GM18498 (cell line): ENCODE results near the gene MTARC1.

Source experiments
- ATAC-seq: cut with Tn5 transposase; IDR thresholded peaks from one replicate; pipeline ENCODE4 v1.9.1; 2021; ENCODE audit warnings: mild to moderate bottlenecking, moderate library complexity; ENCODE audit not compliant: unreplicated experiment

Gene MTARC1

DNA sequence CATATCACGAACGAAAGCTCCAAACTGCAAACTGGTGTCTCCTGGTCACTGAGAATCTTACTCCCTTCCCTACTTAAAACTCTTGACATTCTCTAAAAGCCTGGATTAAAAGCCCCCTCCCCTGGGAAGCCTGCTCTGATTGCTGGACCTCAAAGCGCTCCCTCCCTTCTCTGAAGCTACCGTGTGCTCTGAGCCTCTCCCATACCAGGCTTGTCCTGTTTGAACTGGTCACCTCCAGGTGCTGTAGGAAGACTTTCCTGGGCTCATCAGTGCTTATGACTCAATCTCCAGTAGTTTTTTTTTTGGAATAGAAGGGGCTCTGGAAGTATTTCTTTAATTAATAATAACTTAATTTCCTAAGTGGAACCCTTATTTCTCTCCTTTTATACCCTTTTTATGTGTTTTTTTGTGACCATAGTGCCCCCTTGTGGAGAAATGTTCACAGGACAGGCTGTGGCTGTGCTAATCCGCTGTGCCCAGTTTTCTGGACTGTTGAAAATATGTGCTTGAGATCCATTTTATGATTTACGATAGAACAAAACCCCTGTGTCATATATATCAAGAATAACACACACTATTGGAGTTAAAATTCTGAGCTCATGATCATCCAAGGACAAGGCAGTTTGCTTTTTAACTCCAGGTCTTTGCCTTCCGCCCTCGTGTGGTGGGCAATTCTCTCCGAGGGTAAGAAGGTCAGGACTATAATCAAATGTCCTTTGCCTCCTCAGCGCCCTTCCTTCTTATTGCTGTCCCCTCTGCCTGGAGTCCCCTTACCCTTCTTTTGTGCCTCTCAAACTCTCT is 16.9 kb downstream of the MTARC1 start:
- ATAC-seq, result no peak

DNA sequence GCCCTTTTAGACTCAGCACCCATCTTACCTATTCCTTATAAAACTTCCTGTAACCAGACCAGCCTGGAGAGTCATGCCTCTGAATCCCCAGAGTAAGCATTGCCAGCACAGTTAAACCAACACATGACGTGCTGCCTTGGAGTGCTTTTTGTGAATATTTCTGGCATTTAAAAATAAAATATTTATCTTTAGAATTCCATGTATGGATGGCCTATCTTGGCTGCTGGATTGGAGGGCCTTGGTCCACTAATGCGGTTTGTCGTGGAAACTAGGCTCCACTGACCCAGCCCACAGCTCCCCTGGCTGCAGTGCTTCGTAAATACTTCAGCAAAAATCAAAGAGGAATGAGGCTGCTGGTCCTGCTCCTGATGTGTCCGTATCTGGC is 17.5 kb downstream of the MTARC1 start:
- no peak for ATAC-seq

GRCh38 chr1:220806408-220806807 is 19.7 kb downstream of the MTARC1 start:
- ATAC-seq, result no peak

- no peak for ATAC-seq
Observed at GRCh38 chr1:220807726-220808125, 21.0 kb downstream of the MTARC1 start.

DNA sequence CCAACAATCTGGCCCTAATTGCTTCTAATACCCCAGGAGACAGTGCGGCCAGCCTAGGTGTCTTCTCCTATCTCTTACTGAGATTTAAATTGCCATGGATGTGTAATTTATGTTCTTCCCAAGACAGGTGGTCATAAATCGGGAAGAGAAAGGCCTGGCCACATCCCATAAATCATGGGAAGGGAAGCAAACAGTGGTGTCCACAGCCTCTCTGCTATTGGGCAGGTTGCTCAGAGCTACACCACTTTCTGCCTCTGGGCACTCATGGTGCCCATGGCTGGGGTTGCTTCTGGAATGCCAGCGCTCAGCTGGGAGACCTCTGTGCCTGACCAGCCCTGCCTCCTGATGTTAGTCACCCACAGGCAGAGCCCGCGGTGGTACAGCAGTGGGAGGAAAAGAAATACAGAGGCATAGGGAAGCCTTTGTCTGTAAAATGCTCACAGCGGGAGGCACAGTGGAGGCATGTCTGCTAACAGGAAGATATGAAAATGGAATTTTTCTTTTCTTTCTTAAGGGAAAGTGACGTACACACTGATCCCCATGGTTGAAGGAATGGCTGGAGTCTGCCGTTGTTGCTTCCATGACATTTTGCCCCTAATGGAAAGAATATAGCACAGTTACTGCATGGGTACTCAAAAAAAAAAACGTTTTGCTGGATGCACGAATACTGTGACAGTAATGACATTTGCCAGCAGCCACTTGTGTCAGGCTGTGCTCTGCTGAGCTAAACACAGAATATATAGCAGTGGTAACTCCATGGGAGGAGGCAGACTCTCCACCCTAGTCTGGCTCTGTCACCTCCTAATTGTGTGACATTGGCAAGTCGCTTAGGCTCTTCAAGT is 21.9 kb downstream of the MTARC1 start:
- no peak for ATAC-seq

DNA sequence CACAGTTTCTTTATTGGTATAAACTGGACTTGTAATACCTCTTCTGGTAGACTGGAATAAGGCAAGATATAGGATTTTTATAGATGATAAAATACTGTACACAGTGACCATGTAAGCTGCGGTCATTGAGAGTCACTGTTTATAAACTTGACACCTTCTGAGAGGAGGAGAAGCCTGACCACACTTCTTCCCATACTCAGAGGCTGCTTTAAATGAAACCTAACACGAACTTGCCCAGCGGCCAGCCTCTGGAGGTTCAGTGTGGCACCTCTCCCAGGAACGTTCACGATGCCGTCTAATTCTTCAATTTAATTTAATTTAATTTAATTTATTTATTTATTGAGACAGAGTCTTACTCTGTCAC is 22.5 kb downstream of the MTARC1 start:
- ATAC-seq, result no peak

GRCh38 chr1:220809704-220810103 is 23.0 kb downstream of the MTARC1 start:
- no peak for ATAC-seq

GRCh38 chr1:220810179-220810653 is 23.5 kb downstream of the MTARC1 start:
- ATAC-seq, result peak; percentile 94

DNA sequence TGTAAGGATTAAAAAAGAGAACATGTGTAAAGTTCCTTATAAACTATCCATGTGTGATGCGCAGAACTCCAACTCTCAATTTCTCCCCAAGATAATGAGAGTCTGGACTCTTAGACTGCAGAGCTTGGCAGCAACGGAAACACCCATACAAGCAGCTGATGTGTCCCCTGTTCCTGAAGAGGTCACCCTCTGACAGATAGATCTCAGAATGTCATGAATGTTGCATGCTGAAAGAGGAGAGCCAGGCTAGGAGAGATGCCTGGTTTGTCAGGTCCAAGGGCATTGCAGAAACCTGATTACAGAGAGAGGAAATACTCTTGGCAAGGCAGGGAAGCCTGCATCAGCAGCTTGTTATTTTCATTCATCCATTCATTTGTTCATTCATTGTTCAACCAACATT is 24.2 kb downstream of the MTARC1 start:
- no peak for ATAC-seq

DNA sequence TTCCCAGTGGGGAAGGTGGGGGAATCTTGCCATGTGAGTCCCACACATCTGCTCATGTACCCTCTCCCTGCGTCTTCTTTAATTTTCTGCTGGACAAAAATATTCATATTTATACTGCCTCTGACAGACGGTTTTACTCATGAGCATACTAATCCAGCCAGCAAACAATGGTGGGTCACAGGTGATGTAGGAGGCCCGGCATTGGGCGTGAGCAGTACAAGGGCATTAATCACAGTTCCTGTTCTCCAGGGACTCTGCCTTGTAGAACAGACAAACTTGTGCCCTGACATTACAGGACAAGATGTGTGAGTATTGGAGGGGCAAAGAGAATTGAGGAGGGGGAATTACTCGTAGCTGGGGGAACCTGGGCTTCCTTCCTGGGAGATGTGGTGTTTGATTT is 25.0 kb downstream of the MTARC1 start:
- no peak for ATAC-seq

DNA sequence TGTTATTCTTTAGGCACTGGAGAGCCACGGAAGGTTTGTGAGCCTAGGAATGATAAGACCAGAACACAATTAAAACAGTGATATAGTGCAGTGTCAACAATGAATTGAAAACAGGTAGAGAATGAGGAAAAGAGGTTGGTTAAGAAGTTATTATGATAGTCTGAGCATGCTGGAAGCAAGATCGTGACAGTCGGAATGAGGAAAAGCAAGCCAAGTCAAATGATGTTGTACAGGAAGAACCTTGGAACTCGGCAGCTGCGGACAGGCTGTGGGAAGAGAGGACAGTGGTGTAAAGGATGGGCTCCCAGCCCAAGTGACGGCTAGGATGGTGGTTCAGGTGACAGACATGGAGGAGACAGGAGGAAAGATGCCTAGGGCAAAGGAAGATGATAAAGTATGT is 25.6 kb downstream of the MTARC1 start:
- ATAC-seq, result no peak

- ATAC-seq, result no peak
Observed at GRCh38 chr1:220813013-220813412, 26.3 kb downstream of the MTARC1 start.

- ATAC-seq, result no peak
Observed at GRCh38 chr1:220815409-220815808, 28.7 kb downstream of the MTARC1 start.

DNA sequence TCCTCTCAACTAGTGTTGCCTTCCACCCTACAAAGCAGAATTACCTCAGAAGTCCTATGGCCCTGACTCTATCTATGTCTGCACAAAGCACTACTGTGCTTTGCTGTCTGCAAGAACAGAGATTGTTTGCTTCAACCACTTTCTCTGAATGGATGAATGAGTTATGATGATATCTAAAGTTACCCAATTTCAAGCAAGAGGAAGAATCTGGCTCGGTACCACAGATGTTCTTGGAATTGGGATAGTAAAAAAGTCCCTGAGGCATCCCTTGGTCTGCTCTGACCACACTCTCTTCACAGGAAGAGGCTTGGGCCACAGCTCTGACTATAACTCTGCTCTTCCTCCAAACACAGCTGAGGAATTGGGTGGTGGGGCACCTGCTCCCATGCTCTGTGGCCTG is 31.2 kb downstream of the MTARC1 start:
- no peak for ATAC-seq

- ATAC-seq, result no peak
Observed at GRCh38 chr1:220818421-220819173, 31.9 kb downstream of the MTARC1 start.

DNA sequence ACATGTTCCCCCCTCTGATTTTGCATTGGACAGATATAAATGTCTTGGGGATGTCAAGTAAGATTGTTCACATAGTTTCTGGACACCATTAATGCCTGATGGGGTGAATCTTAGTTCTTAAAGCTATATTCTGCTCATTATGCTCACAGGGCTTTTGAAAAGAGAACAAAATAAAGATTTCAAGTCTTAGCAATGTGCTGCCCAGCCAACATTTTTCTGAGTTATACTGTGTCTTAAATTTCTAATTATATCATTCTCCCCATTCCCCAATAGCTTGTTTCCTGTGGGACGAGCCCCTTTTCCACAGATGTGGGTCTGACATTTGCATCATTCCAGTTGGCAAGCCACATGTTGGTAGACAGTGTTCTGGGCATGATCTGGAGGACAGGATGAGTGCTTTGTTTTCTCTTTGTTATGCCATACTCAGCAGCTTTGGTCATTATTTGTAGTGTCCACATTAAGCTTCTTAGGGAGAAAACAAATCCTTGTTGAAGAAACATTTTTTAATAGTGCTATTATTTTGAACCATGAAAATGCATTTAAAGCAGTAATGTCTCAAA is 32.8 kb downstream of the MTARC1 start:
- ATAC-seq, result no peak

DNA sequence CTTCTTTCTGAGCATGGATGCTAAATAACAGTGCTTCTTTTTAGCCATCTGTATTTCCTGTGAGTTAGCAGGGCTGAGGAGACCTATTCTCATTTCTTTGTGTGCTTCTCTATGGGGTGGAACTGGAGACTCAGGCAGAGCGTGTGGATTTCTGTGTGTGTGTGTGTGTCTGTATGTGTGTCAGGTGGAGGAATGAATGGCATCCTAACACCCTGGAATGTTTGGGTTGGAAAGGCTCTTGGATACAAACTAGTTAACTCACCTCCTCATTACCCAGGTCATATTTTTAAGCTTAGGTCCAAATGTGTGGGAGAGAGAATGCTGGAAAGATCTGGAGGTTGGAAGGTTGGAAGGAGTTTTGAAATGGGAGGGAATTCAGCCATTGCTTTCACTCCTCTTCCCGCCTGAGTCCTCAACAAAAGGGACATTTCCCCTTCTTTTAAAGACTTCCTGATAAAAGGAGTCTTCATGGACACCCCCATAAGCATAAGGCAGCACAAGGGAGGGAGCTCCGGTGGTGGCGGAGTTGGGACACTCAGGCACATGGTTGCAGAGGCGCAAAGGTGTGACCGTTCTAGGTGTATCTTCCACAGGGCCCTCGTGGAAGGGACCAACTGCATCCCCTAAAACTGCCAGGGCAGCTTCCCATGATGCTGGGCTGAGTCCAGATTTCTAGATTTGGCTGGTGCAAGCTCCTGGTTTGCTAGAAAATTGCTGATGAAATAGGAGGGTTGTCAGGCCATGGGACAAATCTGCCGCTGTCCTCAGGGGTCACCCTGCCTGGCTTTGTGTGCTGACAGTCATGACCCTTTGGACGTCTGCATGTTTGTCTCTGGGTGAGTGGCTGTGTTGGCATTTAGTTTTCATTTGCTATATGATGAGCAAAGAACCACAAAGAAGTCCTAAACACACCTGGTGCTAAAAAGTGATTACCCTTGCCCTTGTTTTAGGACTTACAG is 37.6 kb downstream of the MTARC1 start:
- no peak for ATAC-seq

DNA sequence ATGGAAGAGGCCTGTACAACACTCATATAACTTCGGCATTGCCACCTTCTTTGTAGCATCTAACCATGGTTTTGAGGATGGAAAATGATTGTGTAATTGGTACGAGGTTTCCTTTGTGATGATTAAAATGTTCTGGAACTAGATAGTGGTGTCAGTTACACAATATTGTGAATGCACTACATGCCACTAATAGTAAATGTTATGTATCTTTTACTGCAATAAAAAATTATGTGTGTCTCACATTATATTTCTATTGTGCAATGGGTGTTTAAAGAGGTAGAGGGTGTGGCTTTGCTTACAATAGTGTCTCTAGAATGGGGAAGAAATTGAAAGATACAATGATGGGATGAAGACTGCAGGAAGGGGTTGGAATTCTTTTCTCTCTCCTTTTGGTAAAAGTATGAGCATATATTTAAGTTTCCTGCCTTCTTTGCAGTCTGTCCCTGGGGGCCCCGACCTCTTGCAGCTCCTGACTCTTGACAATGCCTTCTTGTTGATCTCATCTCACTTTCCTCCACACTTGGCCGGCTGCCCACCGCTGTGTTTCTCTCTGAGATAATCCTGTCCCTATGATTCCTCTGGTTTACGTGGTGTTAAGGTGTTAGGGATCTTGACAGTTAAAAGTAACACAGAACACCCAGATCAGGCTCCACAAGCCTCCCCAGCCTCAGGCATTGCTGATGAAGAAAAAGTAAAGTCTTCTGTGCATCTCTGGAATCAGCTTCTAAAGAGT is 39.3 kb downstream of the MTARC1 start:
- no peak for ATAC-seq

- ATAC-seq, result no peak
Observed at GRCh38 chr1:220826729-220827128, 40.0 kb downstream of the MTARC1 start.
